OCI-LY1 (cell line): ENCODE measurements around the gene TNFAIP3.

Experiments
- H2AFZ ChIP-seq: fragments of 200-600 bp; sonication (generic), shearing (Covaris generic); 2 replicates; pipeline ENCODE4 v1.6.0; 2014; ENCODE audit warnings: antibody characterized with exemption, mild to moderate bottlenecking, low read length
- H3F3A ChIP-seq: fragments of 200-600 bp; sonication (generic), shearing (Covaris generic); 2 replicates; pipeline ENCODE4 v1.6.0; 2014; ENCODE audit warnings: mild to moderate bottlenecking, antibody characterized with exemption, low read length, moderate library complexity; ENCODE audit not compliant: insufficient read depth
- H3K27ac ChIP-seq: fragments of 200-600 bp; sonication (generic); 2 replicates; pipeline ENCODE4 v1.5.1; 2014; ENCODE audit warnings: low read length, mixed run types, mild to moderate bottlenecking, low read depth; ENCODE audit not compliant: poor library complexity, severe bottlenecking
- H3K27me3 ChIP-seq: fragments of 200-600 bp; sonication (generic); 2 replicates; pipeline ENCODE4 v1.6.0; 2014; ENCODE audit warnings: antibody characterized with exemption, mild to moderate bottlenecking, low read length, moderate library complexity; ENCODE audit not compliant: insufficient read depth
- H3K36me3 ChIP-seq: fragments of 200-600 bp; sonication (generic); 2 replicates; pipeline ENCODE4 v1.6.1; 2014; ENCODE audit warnings: mild to moderate bottlenecking, antibody characterized with exemption, low read length, moderate library complexity, mixed read lengths; ENCODE audit not compliant: insufficient read depth
- H3K4me1 ChIP-seq: fragments of 200-600 bp; sonication (generic); 2 replicates; pipeline ENCODE4 v1.5.1; 2014; ENCODE audit warnings: mild to moderate bottlenecking, low read length, moderate library complexity; ENCODE audit not compliant: insufficient read depth, severe bottlenecking
- H3K4me2 ChIP-seq: fragments of 200-600 bp; sonication (generic), shearing (Covaris generic); 2 replicates; pipeline ENCODE4 v1.6.1; 2014; ENCODE audit warnings: low read length
- H3K4me3 ChIP-seq: fragments of 200-600 bp; sonication (generic); 2 replicates; pipeline ENCODE4 v1.5.1; 2014; ENCODE audit warnings: low read length, low read depth, mild to moderate bottlenecking, mixed read lengths; ENCODE audit not compliant: poor library complexity, severe bottlenecking
- H3K79me2 ChIP-seq: fragments of 200-600 bp; shearing (Covaris generic); 2 replicates; pipeline ENCODE4 v1.6.1; 2016; ENCODE audit warnings: mixed run types, low read length, mixed read lengths; ENCODE audit not compliant: insufficient read depth
- H3K9ac ChIP-seq: fragments of 200-600 bp; sonication (generic), shearing (Covaris generic); 2 replicates; pipeline ENCODE4 v1.6.1; 2014; ENCODE audit warnings: mild to moderate bottlenecking, low read length, mixed read lengths
- H3K9me2 ChIP-seq: fragments of 200-600 bp; sonication (generic), shearing (Covaris generic); 2 replicates; pipeline ENCODE4 v1.6.1; 2014; ENCODE audit warnings: low read depth, mild to moderate bottlenecking, low read length, mixed read lengths
- H3K9me3 ChIP-seq: fragments of 200-600 bp; shearing (Covaris generic); 2 replicates; pipeline ENCODE4 v1.6.1; 2014; ENCODE audit warnings: low read length, mixed read lengths
- H4K20me1 ChIP-seq: fragments of 200-600 bp; sonication (generic), shearing (Covaris generic); 2 replicates; pipeline ENCODE4 v1.6.0; 2016; ENCODE audit warnings: mild to moderate bottlenecking, low read length; ENCODE audit not compliant: insufficient read depth
- CTCF ChIP-seq: fragments of 200-600 bp; sonication (generic), shearing (Covaris generic); IDR thresholded peaks from 2 replicates; pipeline ENCODE4 v1.5.1; 2017; ENCODE audit warnings: mild to moderate bottlenecking, antibody characterized with exemption, low read length, moderate library complexity, mixed read lengths
- EZH2 ChIP-seq: fragments of 200-600 bp; sonication (generic), shearing (Covaris generic); IDR thresholded peaks from 2 replicates; pipeline ENCODE4 v1.8.0; 2017; ENCODE audit warnings: borderline replicate concordance, mixed run types, mild to moderate bottlenecking, antibody characterized with exemption, low read length, moderate library complexity, mixed read lengths

The TNFAIP3 gene

GRCh38 chr6:137847748-137848147 is 19.3 kb upstream of the TNFAIP3 start:
- Histone ChIP-seq H4K20me1 (no peaks in the 10 kb centered on the region), H2AFZ (no peak overlapping the region), H3K9ac (no peak overlapping the region), H3K4me2 (no peak overlapping the region), H3F3A (no peaks in the 10 kb centered on the region), H3K27ac (no peak overlapping the region), H3K79me2 (no peaks in the 10 kb centered on the region), H3K36me3 (no peaks in the 10 kb centered on the region), H3K4me3 (no peak overlapping the region), H3K4me1 (no peaks in the 10 kb centered on the region), H3K27me3 (no peaks in the 10 kb centered on the region), H3K9me3 (no peaks in the 10 kb centered on the region), H3K9me2 (no peaks in the 10 kb centered on the region)
- TF ChIP-seq EZH2 (no peak), CTCF (no peak)

- no peaks in the 10 kb centered on the region for H3K36me3 ChIP-seq
- no peak for TF ChIP-seq EZH2
- TF ChIP-seq CTCF = no peak
- no peaks in the 10 kb centered on the region for H3K9me3 ChIP-seq
- H3F3A ChIP-seq = no peaks in the 10 kb centered on the region
- no peaks in the 10 kb centered on the region for H3K79me2 ChIP-seq
- no peaks in the 10 kb centered on the region for H4K20me1 ChIP-seq
- H3K9ac ChIP-seq = no peak overlapping the region
- no peaks in the 10 kb centered on the region for H3K27me3 ChIP-seq
- no peak overlapping the region for H2AFZ ChIP-seq
- no peaks in the 10 kb centered on the region for H3K4me1 ChIP-seq
- no peak overlapping the region for H3K27ac ChIP-seq
- no peak overlapping the region for H3K4me3 ChIP-seq
- H3K4me2 ChIP-seq = no peak overlapping the region
- no peaks in the 10 kb centered on the region for H3K9me2 ChIP-seq
Measured at GRCh38 chr6:137848672-137849071, 18.4 kb upstream of the TNFAIP3 start.

- Histone ChIP-seq H3K9me2 (no peaks in the 10 kb centered on the region), H3K27ac (no peak overlapping the region), H3K9ac (no peak overlapping the region), H3K4me3 (no peak overlapping the region), H2AFZ (no peak overlapping the region), H3F3A (no peaks in the 10 kb centered on the region), H4K20me1 (no peaks in the 10 kb centered on the region), H3K27me3 (no peaks in the 10 kb centered on the region), H3K4me2 (no peak overlapping the region), H3K79me2 (no peaks in the 10 kb centered on the region), H3K4me1 (no peaks in the 10 kb centered on the region), H3K9me3 (no peaks in the 10 kb centered on the region), H3K36me3 (no peaks in the 10 kb centered on the region)
- no peak for TF ChIP-seq CTCF
- no peak for TF ChIP-seq EZH2
Measured at GRCh38 chr6:137849181-137849980, 17.7 kb upstream of the TNFAIP3 start.
